ENCODE data around the gene MICAL2. TPM values are rescaled to one million over a fixed set of nuclear protein-coding genes. Genes with fewer than 3 reads are reported as not detected.

The MICAL2 gene
- total and polyA plus RNA-seq, 2 donors (not counting 3 experiments of a cell fraction or from before 2014, with no cell fraction given): 67.6 to 200 TPM

DNA sequence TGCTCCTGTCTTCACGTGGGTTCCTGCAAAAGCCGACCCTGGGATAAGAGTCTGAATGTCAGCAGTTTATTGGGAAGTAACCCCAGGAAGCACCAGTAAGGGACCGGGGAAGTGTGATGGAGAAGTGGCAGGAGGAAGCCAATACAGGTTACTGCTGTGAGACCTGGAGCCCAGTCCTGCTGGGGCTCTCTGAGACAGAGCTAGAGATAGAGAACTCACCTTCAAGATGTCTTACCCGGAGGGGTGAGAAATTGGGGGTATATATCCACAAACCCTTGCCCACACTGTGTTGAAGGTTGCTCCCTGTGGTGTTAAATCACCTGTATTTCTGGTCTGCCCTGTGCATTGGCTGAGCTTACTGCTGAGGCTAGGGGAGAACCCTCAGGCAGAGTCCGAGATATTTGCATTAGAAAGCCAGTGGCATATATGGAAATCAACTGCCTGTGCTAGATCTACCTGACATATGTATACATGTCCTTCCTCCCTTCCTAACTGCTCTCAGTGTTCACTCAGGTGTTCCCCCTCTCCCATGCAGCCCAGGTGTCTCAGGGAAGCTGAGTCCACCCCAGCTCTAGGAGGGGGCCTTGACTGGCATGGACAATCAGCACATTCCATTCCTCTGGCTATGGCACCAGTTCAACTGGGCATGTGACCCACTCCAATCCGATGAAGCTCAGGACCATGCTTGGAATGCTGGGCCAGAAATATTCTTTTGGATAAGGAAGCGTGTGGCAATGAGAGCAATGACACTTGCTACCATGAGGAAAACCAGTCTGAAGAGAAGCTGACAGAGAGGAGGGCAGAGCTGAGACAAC, 6.8 kb upstream of the MICAL2 start:
- TF ChIP-seq FOS (IDR thresholded peaks at IDR 0.05; ENCODE audit: borderline replicate concordance, insufficient read depth, low read length): no peak
- no peak for TF ChIP-seq POLR2AphosphoS5 (IDR thresholded peaks at IDR 0.05; ENCODE audit: insufficient read depth, low read depth, low read length)
- no peak for TF ChIP-seq GATA2 (IDR thresholded peaks at IDR 0.05; ENCODE audit: insufficient read depth, insufficient read length, low read depth, low read length)
- TF ChIP-seq JUN (IDR thresholded peaks at IDR 0.05; ENCODE audit: borderline replicate concordance, insufficient read depth, insufficient read length, low read depth): no peak
- TF ChIP-seq, protein P1, sequence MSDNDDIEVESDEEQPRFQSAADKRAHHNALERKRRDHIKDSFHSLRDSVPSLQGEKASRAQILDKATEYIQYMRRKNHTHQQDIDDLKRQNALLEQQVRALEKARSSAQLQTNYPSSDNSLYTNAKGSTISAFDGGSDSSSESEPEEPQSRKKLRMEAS (IDR thresholded peaks at IDR 0.05; ENCODE audit: insufficient read depth, insufficient read length): no peak
- TF ChIP-seq, protein P2, sequence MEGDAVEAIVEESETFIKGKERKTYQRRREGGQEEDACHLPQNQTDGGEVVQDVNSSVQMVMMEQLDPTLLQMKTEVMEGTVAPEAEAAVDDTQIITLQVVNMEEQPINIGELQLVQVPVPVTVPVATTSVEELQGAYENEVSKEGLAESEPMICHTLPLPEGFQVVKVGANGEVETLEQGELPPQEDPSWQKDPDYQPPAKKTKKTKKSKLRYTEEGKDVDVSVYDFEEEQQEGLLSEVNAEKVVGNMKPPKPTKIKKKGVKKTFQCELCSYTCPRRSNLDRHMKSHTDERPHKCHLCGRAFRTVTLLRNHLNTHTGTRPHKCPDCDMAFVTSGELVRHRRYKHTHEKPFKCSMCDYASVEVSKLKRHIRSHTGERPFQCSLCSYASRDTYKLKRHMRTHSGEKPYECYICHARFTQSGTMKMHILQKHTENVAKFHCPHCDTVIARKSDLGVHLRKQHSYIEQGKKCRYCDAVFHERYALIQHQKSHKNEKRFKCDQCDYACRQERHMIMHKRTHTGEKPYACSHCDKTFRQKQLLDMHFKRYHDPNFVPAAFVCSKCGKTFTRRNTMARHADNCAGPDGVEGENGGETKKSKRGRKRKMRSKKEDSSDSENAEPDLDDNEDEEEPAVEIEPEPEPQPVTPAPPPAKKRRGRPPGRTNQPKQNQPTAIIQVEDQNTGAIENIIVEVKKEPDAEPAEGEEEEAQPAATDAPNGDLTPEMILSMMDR (IDR thresholded peaks at IDR 0.05; ENCODE audit: extremely low read depth in 1 of 2, insufficient read depth in 1 of 2, low read depth in 1 of 2, low read length in 2 of 2): no peak
- TF ChIP-seq POLR2A (IDR thresholded peaks at IDR 0.05; ENCODE audit: low read depth, low read length): no peak
- TF ChIP-seq EZH2 (IDR thresholded peaks at IDR 0.05; ENCODE audit: borderline replicate concordance, low read depth, low read length, severe bottlenecking): no peak
- no peak for TF ChIP-seq MYC (IDR thresholded peaks at IDR 0.05; ENCODE audit: low read depth, low read length)
- H3K9me1 ChIP-seq (replicated peaks; ENCODE audit: control insufficient read depth, extremely low read depth, insufficient read depth, low read length): no peaks in the 10 kb centered on the region
- no peak overlapping the region for H3K4me3 ChIP-seq (replicated peaks in 1 of 3; ENCODE audit: insufficient read depth in 1 of 3, low read depth in 1 of 3, low read length in 3 of 3)
- DNase-seq (ENCODE audit: low read depth, low spot score) (no peak), FAIRE-seq (no peak)
- no peak overlapping the region for H3K9ac ChIP-seq (replicated peaks; ENCODE audit: extremely low read depth, insufficient read depth, low read length)
- H3K36me3 ChIP-seq (ENCODE audit: control insufficient read depth in 2 of 2, extremely low read depth in 1 of 2, insufficient read depth in 2 of 2, low read length in 2 of 2): no peaks in the 10 kb centered on the region
- H3K27me3 ChIP-seq (ENCODE audit: control insufficient read depth in 2 of 2, insufficient read depth in 2 of 2, low read length in 2 of 2): no peaks in the 10 kb centered on the region
- intact Hi-C loops (cut with micrococcal nuclease) (no loop called here), dilution Hi-C loops (cut with MboI; ENCODE audit: extremely low pct_ligation_motif_present, low sequenced_read_pairs) (no loop called here)
- POLR2A ChIA-PET: interaction anchor here (1.1 kb wide), 1 partner anchor 13 kb away, joined by 3 read pairs; no protein-coding TSS in a partner anchor
- BruUV-seq (replicated peaks): no TSS peak
- H3K9me3 ChIP-seq (replicated peaks; ENCODE audit: control insufficient read depth, insufficient read depth, low read length): no peaks in the 10 kb centered on the region
- no peaks in the 10 kb centered on the region for H4K20me1 ChIP-seq (replicated peaks; ENCODE audit: control insufficient read depth, extremely low read depth, insufficient read depth, low read length)
- no peaks in the 10 kb centered on the region for H3K79me2 ChIP-seq (ENCODE audit: control insufficient read depth, insufficient read depth, low read length)
- H2AFZ ChIP-seq (ENCODE audit: low read depth, low read length): no peak overlapping the region
- CTCF ChIA-PET: interaction anchor here (0.9 to 2.6 kb wide), 13 partner anchors 11 to 178 kb away, joined by 3 to 19 read pairs (median 3); no protein-coding TSS in a partner anchor
- no peaks in the 10 kb centered on the region for H3K4me1 ChIP-seq (ENCODE audit: control insufficient read depth, extremely low read depth, insufficient read depth, low read length)
- H3K27ac ChIP-seq (ENCODE audit: insufficient read depth, low read depth, low read length): no peak overlapping the region
- no peak overlapping the region for H3K4me2 ChIP-seq (ENCODE audit: insufficient read depth, low read length)

All from endothelial cell of umbilical vein (primary cell).